ENCODE results near the gene COA7. TPM values are rescaled to one million over a fixed set of nuclear protein-coding genes. Genes with fewer than 3 reads are reported as not detected.
"Not testable (repeated sequence)": the region's sequence is repeated elsewhere in the genome, so short reads cannot be mapped to it uniquely, and the experiment has no call there.

The COA7 gene
- total and polyA plus RNA-seq, 10 donors = 1.9 to 12.8 (median 7.8) TPM

DNA sequence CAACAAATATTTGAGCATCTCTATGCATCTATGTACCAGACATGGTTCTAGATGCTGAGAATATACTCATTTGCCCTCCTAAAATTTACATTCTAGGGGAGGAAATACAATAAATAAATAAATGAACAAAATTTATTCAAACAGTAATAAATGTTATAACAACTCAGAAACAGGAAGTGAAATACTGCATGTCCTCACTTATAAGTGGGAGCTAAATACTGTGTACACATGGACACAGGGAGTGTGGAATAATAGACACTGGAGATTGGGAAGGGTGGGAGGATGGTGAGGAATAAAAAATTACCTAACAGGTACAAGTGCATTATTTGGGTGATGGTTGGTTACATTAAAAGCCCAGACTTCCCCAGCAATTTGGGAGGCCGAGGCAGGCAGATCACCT is 4.3 kb downstream of the COA7 start:
- TF ChIP-seq CTCF (IDR thresholded peaks at IDR 0.05 in 8 of 11, conservative IDR thresholded peaks at IDR 0.05 in 3 of 11) (no peak), POLR2AphosphoS5 (IDR thresholded peaks at IDR 0.05) (no peak), POLR2A (IDR thresholded peaks at IDR 0.05) (no peak)
- WGBS, 5 donors = 90 to 100% (median 91%) methylated on average over 1 of the region's 1 CpG
- H3K36me3 ChIP-seq = peaks cover 6 to 42% (median 21%) of the 10 kb centered on the region in 6 donors
- H3K4me1 ChIP-seq = peaks cover 7 to 23% (median 17%) of the 10 kb centered on the region in 6 donors
- no peak overlapping the region for H3K4me3 ChIP-seq
- intact Hi-C loops (cut with DNase I; ENCODE audit: low total_unique reads) = no loop called here
- no peaks in the 10 kb centered on the region for H3K9me3 ChIP-seq
- H3K27ac ChIP-seq = no peak overlapping the region
- DNase-seq = no peak
- H3K27me3 ChIP-seq (replicated peaks in 1 of 7) = no peaks in the 10 kb centered on the region

DNA sequence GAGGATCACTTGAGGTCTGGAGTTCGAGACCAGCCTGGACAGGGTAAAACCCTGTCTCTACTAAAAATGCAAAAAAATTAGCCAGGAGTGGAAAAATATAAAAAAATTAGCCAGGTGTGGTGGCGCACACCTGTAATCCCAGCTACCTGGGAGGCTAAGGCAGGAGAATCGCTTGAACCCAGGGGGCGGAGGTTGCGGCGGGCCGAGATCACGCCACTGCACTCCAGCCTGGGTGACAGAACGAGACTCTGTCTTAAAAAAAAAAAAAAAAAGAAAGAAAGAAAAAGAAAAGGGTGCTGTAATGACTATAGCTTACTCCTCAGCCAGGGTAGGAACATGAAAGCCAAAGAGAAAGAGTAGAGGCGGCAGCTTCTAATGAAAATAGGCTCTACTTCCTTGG is 4.8 kb downstream of the COA7 start:
- H3K27ac ChIP-seq; H3K27me3 ChIP-seq (replicated peaks in 1 of 7); H3K9me3 ChIP-seq; H3K4me3 ChIP-seq; intact Hi-C loops (cut with DNase I; ENCODE audit: low total_unique reads); DNase-seq: not testable (repeated sequence)
- H3K4me1 ChIP-seq = peaks cover 7 to 18% (median 12%) of the 10 kb centered on the region in 6 donors
- peaks cover 6 to 44% (median 23%) of the 10 kb centered on the region in 6 donors for H3K36me3 ChIP-seq
- 82 to 96% (median 95%) methylated on average over 10 of the region's 10 CpGs for WGBS, 5 donors

GRCh38 chr1:52692697-52693096 is 5.5 kb downstream of the COA7 start:
- Histone ChIP-seq H3K27ac (no peak overlapping the region), H3K4me1 (peaks cover 7 to 14% (median 9%) of the 10 kb centered on the region in 6 donors), H3K9me3 (no peaks in the 10 kb centered on the region), H3K4me3 (no peak overlapping the region), H3K27me3 (replicated peaks in 1 of 7) (no peaks in the 10 kb centered on the region), H3K36me3 (peaks cover 6 to 51% (median 29%) of the 10 kb centered on the region in 6 donors)
- WGBS, 5 donors = 96 to 98% (median 98%) methylated on average over 4 of the region's 4 CpGs
- no peak for TF ChIP-seq POLR2AphosphoS5 (IDR thresholded peaks at IDR 0.05)
- no peak for TF ChIP-seq CTCF (IDR thresholded peaks at IDR 0.05 in 8 of 11, conservative IDR thresholded peaks at IDR 0.05 in 3 of 11)
- TF ChIP-seq POLR2A (IDR thresholded peaks at IDR 0.05) = no peak
- intact Hi-C loops (cut with DNase I; ENCODE audit: low total_unique reads) = no loop called here
- DNase-seq = no peak

DNA sequence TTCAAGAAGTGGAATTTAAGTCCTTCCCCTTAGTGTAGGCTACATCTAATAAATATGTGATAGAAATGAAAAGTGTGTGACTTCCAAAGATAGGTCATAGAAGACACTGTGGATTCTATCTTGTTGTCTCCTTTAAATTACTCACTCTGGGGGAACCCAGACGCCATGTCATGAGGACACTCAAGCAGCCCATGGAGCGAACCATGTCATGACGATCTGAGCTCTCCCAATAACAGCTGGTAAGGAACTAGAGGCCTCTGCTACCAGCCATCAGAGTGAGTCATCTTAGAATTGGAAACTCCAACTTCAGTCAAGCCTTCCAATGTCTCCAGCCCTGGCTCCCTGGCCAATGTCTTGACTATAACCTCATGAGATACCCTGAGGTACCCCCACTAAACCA is 6.3 kb downstream of the COA7 start:
- 92 to 99% (median 95%) methylated on average over 3 of the region's 3 CpGs for WGBS, 5 donors
- Histone ChIP-seq H3K4me3 (no peak overlapping the region), H3K27me3 (replicated peaks in 1 of 7) (no peaks in the 10 kb centered on the region), H3K4me1 (peaks cover 0 to 6% (median under 1%) of the 10 kb centered on the region in 6 donors), H3K36me3 (peaks cover 6 to 60% (median 36%) of the 10 kb centered on the region in 6 donors), H3K27ac (no peak overlapping the region), H3K9me3 (no peaks in the 10 kb centered on the region)
- intact Hi-C loops (cut with DNase I; ENCODE audit: low total_unique reads) = no loop called here
- no peak for DNase-seq
- no peak for TF ChIP-seq POLR2AphosphoS5 (IDR thresholded peaks at IDR 0.05)
- TF ChIP-seq CTCF (IDR thresholded peaks at IDR 0.05 in 8 of 11, conservative IDR thresholded peaks at IDR 0.05 in 3 of 11) = no peak
- TF ChIP-seq POLR2A (IDR thresholded peaks at IDR 0.05) = no peak

DNA sequence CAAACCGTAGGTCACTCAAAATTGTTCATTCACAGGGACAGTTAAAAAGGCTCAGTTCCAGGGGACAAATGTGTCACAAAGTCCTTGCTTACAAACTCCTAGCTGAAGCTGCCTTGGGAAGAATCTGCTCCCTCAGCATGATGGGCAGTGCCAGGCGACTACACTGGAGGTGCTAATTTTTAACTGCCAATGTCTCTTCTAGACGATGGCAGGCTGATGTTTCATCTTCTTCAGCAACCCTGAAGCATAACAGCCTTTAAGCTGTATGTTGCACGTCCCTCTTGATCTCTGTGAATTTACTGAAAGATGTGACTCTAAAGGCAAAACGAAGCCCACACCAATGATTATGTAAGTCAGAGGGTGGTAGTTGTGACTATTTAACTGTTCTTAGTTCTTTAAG is 11.3 kb downstream of the COA7 start:
- H3K4me3 ChIP-seq = no peak overlapping the region
- H3K36me3 ChIP-seq = peaks cover 0 to 58% (median 28%) of the 10 kb centered on the region in 6 donors
- 93 to 96% (median 96%) methylated on average over 5 of the region's 5 CpGs for WGBS, 5 donors
- H3K4me1 ChIP-seq = peaks cover 3 to 15% (median 9%) of the 10 kb centered on the region in 6 donors
- H3K27ac ChIP-seq = no peak overlapping the region
- H3K27me3 ChIP-seq (replicated peaks in 1 of 7) = no peaks in the 10 kb centered on the region
- TF ChIP-seq POLR2AphosphoS5 (IDR thresholded peaks at IDR 0.05) = no peak
- no peak for TF ChIP-seq POLR2A (IDR thresholded peaks at IDR 0.05)
- TF ChIP-seq CTCF (IDR thresholded peaks at IDR 0.05 in 8 of 11, conservative IDR thresholded peaks at IDR 0.05 in 3 of 11) = no peak
- intact Hi-C loops (cut with DNase I; ENCODE audit: low total_unique reads) = loop anchor here (10.0 kb wide), 2 partner anchors 132 to 542 kb away; partner anchors contain the start of genes TUT4 and ZFYVE9
- no peak for DNase-seq
- peaks cover 0 to 5% (median 0%) of the 10 kb centered on the region in 8 donors for H3K9me3 ChIP-seq
